OCI-LY1 (cell line): ENCODE results near the gene SERPINI2.

Source experiments
- H2AFZ ChIP-seq: fragments of 200-600 bp; sonication (generic), shearing (Covaris generic); 2 replicates; pipeline ENCODE4 v1.6.0; 2014; ENCODE audit warnings: antibody characterized with exemption, mild to moderate bottlenecking, low read length
- H3F3A ChIP-seq: fragments of 200-600 bp; sonication (generic), shearing (Covaris generic); 2 replicates; pipeline ENCODE4 v1.6.0; 2014; ENCODE audit warnings: mild to moderate bottlenecking, antibody characterized with exemption, low read length, moderate library complexity; ENCODE audit not compliant: insufficient read depth
- H3K27ac ChIP-seq: fragments of 200-600 bp; sonication (generic); 2 replicates; pipeline ENCODE4 v1.5.1; 2014; ENCODE audit warnings: low read length, mixed run types, mild to moderate bottlenecking, low read depth; ENCODE audit not compliant: poor library complexity, severe bottlenecking
- H3K27me3 ChIP-seq: fragments of 200-600 bp; sonication (generic); 2 replicates; pipeline ENCODE4 v1.6.0; 2014; ENCODE audit warnings: antibody characterized with exemption, mild to moderate bottlenecking, low read length, moderate library complexity; ENCODE audit not compliant: insufficient read depth
- H3K36me3 ChIP-seq: fragments of 200-600 bp; sonication (generic); 2 replicates; pipeline ENCODE4 v1.6.1; 2014; ENCODE audit warnings: mild to moderate bottlenecking, antibody characterized with exemption, low read length, moderate library complexity, mixed read lengths; ENCODE audit not compliant: insufficient read depth
- H3K4me1 ChIP-seq: fragments of 200-600 bp; sonication (generic); 2 replicates; pipeline ENCODE4 v1.5.1; 2014; ENCODE audit warnings: mild to moderate bottlenecking, low read length, moderate library complexity; ENCODE audit not compliant: insufficient read depth, severe bottlenecking
- H3K4me2 ChIP-seq: fragments of 200-600 bp; sonication (generic), shearing (Covaris generic); 2 replicates; pipeline ENCODE4 v1.6.1; 2014; ENCODE audit warnings: low read length
- H3K4me3 ChIP-seq: fragments of 200-600 bp; sonication (generic); 2 replicates; pipeline ENCODE4 v1.5.1; 2014; ENCODE audit warnings: low read length, low read depth, mild to moderate bottlenecking, mixed read lengths; ENCODE audit not compliant: poor library complexity, severe bottlenecking
- H3K79me2 ChIP-seq: fragments of 200-600 bp; shearing (Covaris generic); 2 replicates; pipeline ENCODE4 v1.6.1; 2016; ENCODE audit warnings: mixed run types, low read length, mixed read lengths; ENCODE audit not compliant: insufficient read depth
- H3K9ac ChIP-seq: fragments of 200-600 bp; sonication (generic), shearing (Covaris generic); 2 replicates; pipeline ENCODE4 v1.6.1; 2014; ENCODE audit warnings: mild to moderate bottlenecking, low read length, mixed read lengths
- H3K9me2 ChIP-seq: fragments of 200-600 bp; sonication (generic), shearing (Covaris generic); 2 replicates; pipeline ENCODE4 v1.6.1; 2014; ENCODE audit warnings: low read depth, mild to moderate bottlenecking, low read length, mixed read lengths
- H3K9me3 ChIP-seq: fragments of 200-600 bp; shearing (Covaris generic); 2 replicates; pipeline ENCODE4 v1.6.1; 2014; ENCODE audit warnings: low read length, mixed read lengths
- H4K20me1 ChIP-seq: fragments of 200-600 bp; sonication (generic), shearing (Covaris generic); 2 replicates; pipeline ENCODE4 v1.6.0; 2016; ENCODE audit warnings: mild to moderate bottlenecking, low read length; ENCODE audit not compliant: insufficient read depth
- EZH2 ChIP-seq: fragments of 200-600 bp; sonication (generic), shearing (Covaris generic); IDR thresholded peaks from 2 replicates; pipeline ENCODE4 v1.8.0; 2017; ENCODE audit warnings: borderline replicate concordance, mixed run types, mild to moderate bottlenecking, antibody characterized with exemption, low read length, moderate library complexity, mixed read lengths
- TF ChIP-seq, protein P1 (sequence below): fragments of 200-600 bp; sonication (generic), shearing (Covaris generic); IDR thresholded peaks from 2 replicates; pipeline ENCODE4 v1.5.1; 2017; ENCODE audit warnings: mild to moderate bottlenecking, antibody characterized with exemption, low read length, moderate library complexity, mixed read lengths

SERPINI2 gene

DNA sequence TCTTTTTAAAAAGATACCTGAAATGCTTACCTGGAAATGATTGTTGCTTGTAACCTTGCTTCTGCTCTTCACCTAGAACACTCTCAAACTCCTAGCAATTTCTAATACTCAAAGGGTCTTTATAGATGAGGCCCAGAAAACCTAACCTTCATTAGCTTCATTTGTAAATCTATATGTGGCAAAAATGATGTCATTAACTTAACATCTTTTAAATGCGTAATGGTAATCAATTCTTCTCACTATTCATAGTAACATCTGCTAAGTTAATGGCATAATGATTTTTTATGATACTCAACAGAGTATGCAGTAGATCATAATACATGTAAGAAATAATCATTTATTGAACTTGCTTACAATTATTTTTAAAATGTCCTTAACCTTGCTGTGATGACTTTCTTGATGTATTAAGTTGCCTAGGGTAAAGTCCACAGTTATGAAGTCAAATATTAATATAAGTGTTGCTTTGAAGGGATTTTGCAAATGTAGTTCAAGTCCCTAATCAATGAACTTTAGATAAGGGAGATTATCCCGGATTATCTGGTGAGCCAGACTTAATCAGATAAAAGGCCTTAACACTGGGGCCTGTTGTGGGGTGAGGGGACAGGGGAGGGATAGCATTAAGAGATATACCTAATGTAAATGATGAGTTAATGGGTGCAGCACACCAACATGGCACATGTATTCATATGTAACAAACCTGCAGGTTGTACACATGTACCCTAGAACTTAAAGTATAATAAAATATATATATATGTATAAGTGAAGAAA is 10.1 kb upstream of the SERPINI2 start:
- Histone ChIP-seq H3K4me2 (no peak overlapping the region), H3K9ac (no peak overlapping the region), H3K79me2 (no peaks in the 10 kb centered on the region), H3K27ac (no peak overlapping the region), H3K4me3 (no peak overlapping the region), H3K9me3 (no peaks in the 10 kb centered on the region), H2AFZ (no peak overlapping the region), H3K36me3 (no peaks in the 10 kb centered on the region), H4K20me1 (no peaks in the 10 kb centered on the region), H3K27me3 (no peaks in the 10 kb centered on the region), H3F3A (no peaks in the 10 kb centered on the region), H3K4me1 (no peaks in the 10 kb centered on the region), H3K9me2 (no peaks in the 10 kb centered on the region)
- TF ChIP-seq, protein P1, sequence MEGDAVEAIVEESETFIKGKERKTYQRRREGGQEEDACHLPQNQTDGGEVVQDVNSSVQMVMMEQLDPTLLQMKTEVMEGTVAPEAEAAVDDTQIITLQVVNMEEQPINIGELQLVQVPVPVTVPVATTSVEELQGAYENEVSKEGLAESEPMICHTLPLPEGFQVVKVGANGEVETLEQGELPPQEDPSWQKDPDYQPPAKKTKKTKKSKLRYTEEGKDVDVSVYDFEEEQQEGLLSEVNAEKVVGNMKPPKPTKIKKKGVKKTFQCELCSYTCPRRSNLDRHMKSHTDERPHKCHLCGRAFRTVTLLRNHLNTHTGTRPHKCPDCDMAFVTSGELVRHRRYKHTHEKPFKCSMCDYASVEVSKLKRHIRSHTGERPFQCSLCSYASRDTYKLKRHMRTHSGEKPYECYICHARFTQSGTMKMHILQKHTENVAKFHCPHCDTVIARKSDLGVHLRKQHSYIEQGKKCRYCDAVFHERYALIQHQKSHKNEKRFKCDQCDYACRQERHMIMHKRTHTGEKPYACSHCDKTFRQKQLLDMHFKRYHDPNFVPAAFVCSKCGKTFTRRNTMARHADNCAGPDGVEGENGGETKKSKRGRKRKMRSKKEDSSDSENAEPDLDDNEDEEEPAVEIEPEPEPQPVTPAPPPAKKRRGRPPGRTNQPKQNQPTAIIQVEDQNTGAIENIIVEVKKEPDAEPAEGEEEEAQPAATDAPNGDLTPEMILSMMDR: no peak
- no peak for TF ChIP-seq EZH2

DNA sequence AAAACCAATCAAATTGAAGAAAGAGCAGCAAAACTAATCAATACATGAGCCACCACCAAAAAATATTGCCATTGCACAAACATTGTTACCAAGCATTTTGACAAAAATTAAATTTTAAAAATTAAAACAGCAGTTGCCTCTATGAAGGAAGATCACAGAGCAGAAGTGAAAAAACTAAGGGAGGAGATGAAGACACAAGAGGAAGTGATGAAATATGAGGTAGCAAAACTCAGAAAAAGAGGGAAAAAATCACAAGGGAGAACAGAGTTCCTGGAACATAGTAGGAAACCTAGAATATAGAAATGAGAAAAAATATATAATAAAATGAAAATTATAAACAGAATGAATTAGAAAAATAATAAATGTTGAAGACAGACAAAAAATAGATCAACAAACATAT is 7.3 kb upstream of the SERPINI2 start:
- no peak overlapping the region for H3K27ac ChIP-seq
- no peak overlapping the region for H3K4me2 ChIP-seq
- H3K4me1 ChIP-seq: no peaks in the 10 kb centered on the region
- no peak overlapping the region for H3K9ac ChIP-seq
- H3K36me3 ChIP-seq: no peaks in the 10 kb centered on the region
- no peak overlapping the region for H3K4me3 ChIP-seq
- H3K79me2 ChIP-seq: no peaks in the 10 kb centered on the region
- no peaks in the 10 kb centered on the region for H3K27me3 ChIP-seq
- no peak overlapping the region for H2AFZ ChIP-seq
- no peaks in the 10 kb centered on the region for H3K9me3 ChIP-seq
- no peaks in the 10 kb centered on the region for H4K20me1 ChIP-seq
- no peaks in the 10 kb centered on the region for H3K9me2 ChIP-seq
- TF ChIP-seq EZH2: no peak
- TF ChIP-seq, protein P1: no peak
- H3F3A ChIP-seq: no peaks in the 10 kb centered on the region

DNA sequence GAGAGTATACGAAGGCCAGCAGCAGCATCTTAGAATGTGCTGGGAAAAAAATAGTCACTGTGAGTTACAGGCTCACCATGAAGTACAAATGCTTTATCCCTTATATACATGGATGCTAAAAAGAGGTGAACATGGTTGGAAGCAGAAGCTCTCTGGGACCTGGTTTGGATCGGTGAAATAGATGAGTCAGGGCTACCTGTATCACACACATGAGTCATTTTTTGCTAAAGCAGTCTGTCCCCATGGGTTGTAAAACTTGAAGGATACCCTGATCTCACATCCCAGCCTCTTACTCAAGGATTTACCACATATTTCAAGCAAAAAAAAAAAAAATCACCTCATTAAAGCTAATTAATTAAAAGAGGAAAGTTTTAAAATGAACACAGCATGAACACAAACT is 6.9 kb upstream of the SERPINI2 start:
- Histone ChIP-seq H3K27ac (no peak overlapping the region), H3K27me3 (no peaks in the 10 kb centered on the region), H3K4me2 (no peak overlapping the region), H3K4me3 (no peak overlapping the region), H3K79me2 (no peaks in the 10 kb centered on the region), H3F3A (no peaks in the 10 kb centered on the region), H3K9me2 (no peaks in the 10 kb centered on the region), H3K9ac (no peak overlapping the region), H3K4me1 (no peaks in the 10 kb centered on the region), H2AFZ (no peak overlapping the region), H3K36me3 (no peaks in the 10 kb centered on the region), H3K9me3 (no peaks in the 10 kb centered on the region), H4K20me1 (no peaks in the 10 kb centered on the region)
- TF ChIP-seq, protein P1: no peak
- TF ChIP-seq EZH2: no peak
